Colonic mucosa (tissue), 4 donors: ENCODE measurements around the gene COL6A2. TPM values are rescaled to one million over a fixed set of nuclear protein-coding genes. Genes with fewer than 3 reads are reported as not detected.
"Not testable (repeated sequence)": the region's sequence is repeated elsewhere in the genome, so short reads cannot be mapped to it uniquely, and the experiment has no call there.

Experiments used
- DNase-seq: peaks from one replicate; pipeline ENCODE4 v3.0.0-alpha.2; 2020
- H3K27ac ChIP-seq: fragments of 200-600 bp; one replicate; pipeline ENCODE4 v1.8.0; 2021
- H3K27me3 ChIP-seq: fragments of 200-600 bp; one replicate; pipeline ENCODE4 v1.8.0; 2021
- H3K36me3 ChIP-seq: fragments of 200-600 bp; one replicate; pipeline ENCODE4 v1.8.0; 2021
- H3K4me1 ChIP-seq: fragments of 200-600 bp; one replicate; pipeline ENCODE4 v1.8.0; 2021; ENCODE audit warnings: mild to moderate bottlenecking
- H3K4me3 ChIP-seq: fragments of 200-600 bp; one replicate; pipeline ENCODE4 v1.8.0; 2021
- H3K9ac ChIP-seq, 2 donors: one replicate each; pipeline ENCODE4 v1.7.0; 2013; ENCODE audit warnings: control low read depth in 2 of 2, low read depth in 2 of 2, low read length in 2 of 2
- H3K9me3 ChIP-seq: fragments of 200-600 bp; one replicate; pipeline ENCODE4 v1.8.0; 2021
- intact Hi-C: fragments of 100-400 bp; cut with DNase I; formaldehyde crosslinking; loops from one replicate; pipeline ENCODE4 v1.14.1; 2022
- total RNA-seq, 2 donors: library from RNA; stranded (reverse); fragmentation: NEBNext Ultra II Directional in 1 of 2; extraction: Animal tissue kit (Norgen Biotek cat#: 25700) in 1 of 2; gene quantifications; one replicate each; pipeline ENCODE4 v1.2.1, GENCODE V29; 2021
- TF ChIP-seq, protein P1 (sequence below): fragments of 200-600 bp; IDR thresholded peaks from one replicate; pipeline ENCODE4 v1.8.0; 2022; ENCODE audit warnings: antibody characterized with exemption, mild to moderate bottlenecking
- donor health status: healthy.
- donor health status: DM: no; HTN: no; CAD: no.
- donor health status: DM: no; HTN: no; CAD: no.

Gene COL6A2
- total RNA-seq, 2 donors from 2014 or later, result 55.7 to 190 TPM

- H3K36me3 ChIP-seq, result no peaks in the 10 kb centered on the region
- H3K27ac ChIP-seq, result no peak overlapping the region
- intact Hi-C loops, result no loop called here
- no peaks in the 10 kb centered on the region for H3K9me3 ChIP-seq
- TF ChIP-seq, protein P1, sequence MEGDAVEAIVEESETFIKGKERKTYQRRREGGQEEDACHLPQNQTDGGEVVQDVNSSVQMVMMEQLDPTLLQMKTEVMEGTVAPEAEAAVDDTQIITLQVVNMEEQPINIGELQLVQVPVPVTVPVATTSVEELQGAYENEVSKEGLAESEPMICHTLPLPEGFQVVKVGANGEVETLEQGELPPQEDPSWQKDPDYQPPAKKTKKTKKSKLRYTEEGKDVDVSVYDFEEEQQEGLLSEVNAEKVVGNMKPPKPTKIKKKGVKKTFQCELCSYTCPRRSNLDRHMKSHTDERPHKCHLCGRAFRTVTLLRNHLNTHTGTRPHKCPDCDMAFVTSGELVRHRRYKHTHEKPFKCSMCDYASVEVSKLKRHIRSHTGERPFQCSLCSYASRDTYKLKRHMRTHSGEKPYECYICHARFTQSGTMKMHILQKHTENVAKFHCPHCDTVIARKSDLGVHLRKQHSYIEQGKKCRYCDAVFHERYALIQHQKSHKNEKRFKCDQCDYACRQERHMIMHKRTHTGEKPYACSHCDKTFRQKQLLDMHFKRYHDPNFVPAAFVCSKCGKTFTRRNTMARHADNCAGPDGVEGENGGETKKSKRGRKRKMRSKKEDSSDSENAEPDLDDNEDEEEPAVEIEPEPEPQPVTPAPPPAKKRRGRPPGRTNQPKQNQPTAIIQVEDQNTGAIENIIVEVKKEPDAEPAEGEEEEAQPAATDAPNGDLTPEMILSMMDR, result no peak
- H3K4me3 ChIP-seq, result no peak overlapping the region
- H3K9ac ChIP-seq, result no peak overlapping the region
- H3K4me1 ChIP-seq, result no peaks in the 10 kb centered on the region
- no peaks in the 10 kb centered on the region for H3K27me3 ChIP-seq
- no peak for DNase-seq
Measured at GRCh38 chr21:46069719-46070279, 28.1 kb upstream of the COL6A2 start.

GRCh38 chr21:46071082-46071481 lies 26.8 kb upstream of the COL6A2 start:
- no peaks in the 10 kb centered on the region for H3K4me1 ChIP-seq
- H3K27me3 ChIP-seq, result no peaks in the 10 kb centered on the region
- no peaks in the 10 kb centered on the region for H3K36me3 ChIP-seq
- H3K9me3 ChIP-seq, result no peaks in the 10 kb centered on the region
- intact Hi-C loops, result no loop called here
- no peak overlapping the region for H3K4me3 ChIP-seq
- no peak overlapping the region for H3K27ac ChIP-seq
- H3K9ac ChIP-seq, result no peak overlapping the region
- DNase-seq, result no peak
- TF ChIP-seq, protein P1, result no peak

- H3K4me3 ChIP-seq, DNase-seq, intact Hi-C loops, H3K9me3 ChIP-seq, H3K36me3 ChIP-seq, H3K27ac ChIP-seq, H3K4me1 ChIP-seq, H3K9ac ChIP-seq, H3K27me3 ChIP-seq: not testable (repeated sequence)
Measured at GRCh38 chr21:46076724-46077123, 21.2 kb upstream of the COL6A2 start.

GRCh38 chr21:46077674-46078101 lies 20.2 kb upstream of the COL6A2 start:
- intact Hi-C loops, result no loop called here
- DNase-seq, result no peak
- TF ChIP-seq, protein P1, result no peak
- Histone ChIP-seq H3K9ac (no peak overlapping the region), H3K4me3 (no peak overlapping the region), H3K36me3 (no peaks in the 10 kb centered on the region), H3K27me3 (no peaks in the 10 kb centered on the region), H3K27ac (no peak overlapping the region), H3K4me1 (no peaks in the 10 kb centered on the region), H3K9me3 (no peaks in the 10 kb centered on the region)

GRCh38 chr21:46078322-46078977 lies 19.5 kb upstream of the COL6A2 start:
- H3K4me3 ChIP-seq, result no peak overlapping the region
- H3K36me3 ChIP-seq, result no peaks in the 10 kb centered on the region
- H3K27me3 ChIP-seq, result no peaks in the 10 kb centered on the region
- intact Hi-C loops, result no loop called here
- TF ChIP-seq, protein P1, result no peak
- H3K9ac ChIP-seq, result no peak overlapping the region
- H3K9me3 ChIP-seq, result no peaks in the 10 kb centered on the region
- H3K27ac ChIP-seq, result no peak overlapping the region
- H3K4me1 ChIP-seq, result no peaks in the 10 kb centered on the region
- no peak for DNase-seq

DNA sequence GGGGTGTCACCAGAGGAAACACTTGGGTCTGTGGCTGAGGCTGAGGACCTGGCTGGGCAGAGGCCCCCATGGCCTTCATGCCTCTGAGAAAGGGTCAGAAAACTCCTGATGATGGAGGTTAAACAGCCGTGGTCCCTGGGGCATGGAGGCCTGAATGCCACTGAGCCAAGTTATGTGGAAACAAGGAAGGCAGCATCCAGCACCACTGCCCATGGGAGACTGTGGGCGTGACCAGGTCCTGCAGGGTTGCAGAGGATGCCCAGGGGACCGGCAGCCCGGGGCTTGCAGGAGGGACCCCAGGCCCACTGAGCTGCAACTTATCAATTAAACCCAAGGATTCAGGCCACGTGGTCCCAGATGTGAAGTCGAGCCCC lies 18.9 kb upstream of the COL6A2 start:
- Histone ChIP-seq H3K4me3 (no peak overlapping the region), H3K36me3 (no peaks in the 10 kb centered on the region), H3K27me3 (no peaks in the 10 kb centered on the region), H3K4me1 (no peaks in the 10 kb centered on the region), H3K27ac (no peak overlapping the region), H3K9ac (no peak overlapping the region), H3K9me3 (no peaks in the 10 kb centered on the region)
- intact Hi-C loops, result no loop called here
- DNase-seq, result no peak
- TF ChIP-seq, protein P1, result no peak
